SIG-M5 treated with dmso at 0.1 percent for 504 hours (cell line): ENCODE results near the gene VCX3B.
"Not testable (repeated sequence)": the region's sequence is repeated elsewhere in the genome, so short reads cannot be mapped to it uniquely, and the experiment has no call there.

Experiments
- DNase-seq: peaks from one replicate; lab custom pipeline; 2025; ENCODE audit not compliant: unreplicated experiment; lab: John Stamatoyannopoulos, UW

The VCX3B gene

DNA sequence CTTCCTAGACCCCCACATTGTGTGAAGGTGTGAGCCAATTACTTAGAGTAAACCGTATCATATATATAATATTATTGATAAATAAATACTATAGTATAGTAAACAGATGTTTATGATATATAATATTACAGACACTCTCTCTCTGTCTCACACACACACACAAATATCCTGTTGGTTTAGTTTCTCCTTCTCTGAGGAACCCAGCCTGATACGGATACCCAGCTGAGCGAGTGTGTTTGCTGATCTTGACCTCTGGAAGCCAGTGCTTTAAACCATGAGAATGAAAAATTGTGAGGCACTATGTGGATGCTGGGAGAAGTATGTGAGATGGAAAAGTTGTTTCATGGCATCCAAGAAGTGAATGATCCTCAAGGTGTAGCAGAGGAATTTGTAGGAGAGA lies at the start of gene VCX3B:
Gene VCX3B, plus strand, starts transcription at position 301 of the 400 bp plus-strand sequence. CDS start 621 bp downstream, outside the sequence.
- not testable (repeated sequence) for DNase-seq

GRCh38 chrX:8418301-8418700 lies 46.3 kb upstream of the VCX3B start:
- DNase-seq, result no peak

- DNase-seq, result no peak
Measured at GRCh38 chrX:8424912-8425311, 39.7 kb upstream of the VCX3B start.

DNA sequence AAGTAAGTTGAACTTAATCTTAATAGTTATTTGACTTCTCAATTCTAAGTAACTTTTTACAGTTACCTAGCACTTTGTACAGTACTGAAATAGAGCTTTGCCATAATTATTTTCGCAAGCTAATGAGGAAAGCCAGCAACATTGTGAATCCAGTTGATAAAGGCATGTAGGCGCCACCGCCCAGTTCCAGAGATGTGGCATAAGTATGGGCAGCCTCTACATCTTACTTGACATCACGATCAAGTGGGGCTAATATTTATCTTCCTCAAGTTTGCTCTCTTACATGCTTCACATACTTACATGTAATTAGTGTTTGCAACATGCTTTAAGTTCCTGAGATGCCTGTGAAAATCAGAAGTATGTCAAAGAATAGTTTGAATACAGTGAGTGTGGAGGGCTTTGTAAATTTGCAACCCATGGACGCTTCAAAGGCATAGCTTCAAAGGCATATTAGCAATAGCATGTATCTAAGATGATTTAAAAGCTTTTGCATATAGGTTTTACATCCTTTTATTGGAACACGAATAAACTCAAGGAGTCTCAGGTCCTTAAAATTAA lies 34.9 kb upstream of the VCX3B start:
- no peak for DNase-seq

- DNase-seq, result no peak
Measured at GRCh38 chrX:8430444-8430843, 34.2 kb upstream of the VCX3B start.

GRCh38 chrX:8432396-8432795 lies 32.2 kb upstream of the VCX3B start:
- DNase-seq, result no peak

- DNase-seq, result no peak
Measured at GRCh38 chrX:8433109-8434062, 31.2 kb upstream of the VCX3B start.

DNA sequence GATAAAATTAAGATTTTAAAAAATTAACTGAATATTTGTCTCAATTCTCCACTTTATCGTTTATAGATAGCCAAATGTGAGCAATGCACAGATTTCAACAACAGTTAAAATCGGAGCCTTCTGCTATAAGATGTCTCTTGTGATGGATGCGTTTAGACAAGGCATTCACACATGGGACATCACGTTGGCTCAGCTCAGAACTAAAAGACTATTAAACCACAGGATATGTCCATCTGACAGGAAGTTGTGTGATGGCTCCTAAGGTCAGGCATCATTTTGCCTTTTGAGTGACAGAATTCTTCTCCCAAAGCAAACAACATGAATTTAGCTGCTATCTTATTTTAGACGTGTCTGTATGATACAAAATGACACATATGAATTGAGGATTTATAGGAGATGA lies 17.3 kb upstream of the VCX3B start:
- DNase-seq, result no peak

GRCh38 chrX:8452343-8452742 lies 12.3 kb upstream of the VCX3B start:
- DNase-seq, result not testable (repeated sequence)

DNA sequence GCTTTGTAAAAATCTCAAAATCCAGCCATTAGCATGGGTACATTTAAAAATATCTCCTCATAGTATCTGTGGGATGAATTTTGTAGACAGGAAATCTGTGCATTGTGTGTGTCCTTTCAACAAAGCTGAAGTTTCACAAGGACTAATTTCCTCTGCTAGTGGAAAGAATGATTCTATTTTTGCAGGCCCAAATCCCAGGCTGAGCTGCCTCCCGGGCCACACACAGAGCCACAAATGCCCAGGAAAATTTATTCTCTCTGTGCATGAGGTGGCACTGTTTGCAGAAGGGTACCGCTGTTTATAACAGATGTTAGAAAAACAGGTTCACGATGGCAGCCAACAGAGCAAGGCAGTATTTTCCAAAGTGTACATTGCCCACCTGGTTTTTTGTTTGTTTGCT lies 11.0 kb upstream of the VCX3B start:
- DNase-seq, result no peak

GRCh38 chrX:8455557-8455956 lies 9.1 kb upstream of the VCX3B start:
- peak; percentile 1 for DNase-seq

DNA sequence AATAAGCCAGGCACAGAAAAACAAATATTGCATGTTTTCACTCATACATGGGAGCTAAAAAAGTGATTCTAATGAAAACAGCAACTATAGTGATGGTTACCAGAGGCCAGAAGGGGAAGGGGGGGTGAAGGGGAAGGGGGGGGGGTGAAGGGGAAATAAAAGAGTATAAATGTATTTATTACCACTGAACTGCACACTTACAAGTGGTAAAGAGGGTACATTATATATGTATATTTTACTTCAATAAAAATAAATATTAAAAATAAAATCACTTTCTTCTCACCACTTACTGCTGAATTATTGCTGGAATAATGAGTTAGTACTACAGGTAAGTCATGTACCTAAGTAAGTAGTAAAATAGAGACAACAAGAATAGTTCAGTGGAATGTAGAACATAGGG lies 2.1 kb upstream of the VCX3B start:
- no peak for DNase-seq

GRCh38 chrX:8484360-8484949 lies 19.8 kb downstream of the VCX3B start:
- no peak for DNase-seq

DNA sequence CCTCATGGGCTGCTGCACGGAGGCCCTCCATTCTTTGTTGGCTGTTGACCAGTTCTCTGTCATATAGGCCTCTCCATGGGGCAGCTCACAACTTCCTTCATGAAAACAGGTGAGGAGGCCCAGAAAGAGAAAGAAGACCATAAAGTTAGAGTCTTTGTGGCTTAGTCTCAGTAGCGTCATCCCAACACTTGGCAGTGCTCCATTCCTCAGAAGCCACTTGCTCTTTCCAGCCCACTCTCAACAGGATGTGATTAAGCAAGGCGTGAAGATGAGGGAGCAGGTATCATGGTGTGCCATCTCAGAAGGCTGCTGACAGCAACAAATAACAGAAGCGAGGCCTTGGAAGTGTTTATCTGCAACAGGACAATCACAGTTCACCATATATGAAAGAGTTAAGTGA lies 30.4 kb downstream of the VCX3B start:
- not testable (repeated sequence) for DNase-seq

- no peak for DNase-seq
Measured at GRCh38 chrX:8500203-8500602, 35.6 kb downstream of the VCX3B start.

DNA sequence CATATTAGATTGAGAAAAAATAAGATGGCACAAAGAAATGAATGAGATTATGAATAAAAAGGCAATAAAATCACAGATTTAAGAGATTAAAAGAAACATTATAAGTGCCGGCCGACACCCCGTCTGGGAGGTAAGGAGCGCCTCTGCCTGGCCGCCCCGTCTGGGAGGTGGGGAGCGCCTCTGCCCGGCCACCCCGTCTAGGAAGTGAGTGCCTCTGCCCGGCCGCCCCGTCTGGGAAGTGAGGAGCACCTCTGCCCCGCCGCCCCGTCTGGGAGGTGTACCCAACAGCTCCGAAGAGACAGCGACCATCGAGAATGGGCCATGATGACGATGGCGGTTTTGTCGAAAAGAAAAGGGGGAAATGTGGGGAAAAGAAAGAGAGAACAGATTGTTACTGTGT lies 37.5 kb downstream of the VCX3B start:
- DNase-seq, result not testable (repeated sequence)

DNA sequence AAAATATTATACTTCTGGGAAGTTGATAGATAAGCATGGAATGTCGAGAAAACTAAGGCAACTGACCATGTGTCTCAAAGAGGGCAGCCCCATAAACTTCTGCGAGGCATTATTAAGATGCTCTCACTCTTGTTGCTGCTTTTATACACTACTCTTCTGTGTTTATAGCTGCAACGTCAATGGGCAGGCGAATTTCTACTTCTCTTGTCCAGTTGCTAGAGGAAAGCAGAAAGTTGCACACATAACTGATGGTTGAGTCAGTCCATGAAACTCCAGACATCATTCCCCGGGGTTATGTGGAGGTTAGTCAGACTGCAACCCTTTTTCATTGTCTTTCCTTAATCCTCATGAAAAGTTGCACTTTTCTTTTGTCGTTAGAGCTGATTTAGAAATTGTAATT lies 39.8 kb downstream of the VCX3B start:
- DNase-seq, result no peak
